GM23248 (cell line): ENCODE measurements around the gene LRRC37A3. TPM values are rescaled to one million over a fixed set of nuclear protein-coding genes. Genes with fewer than 3 reads are reported as not detected.
"Not testable (repeated sequence)": the region's sequence is repeated elsewhere in the genome, so short reads cannot be mapped to it uniquely, and the experiment has no call there.

Experiments
- DNase-seq: peaks from one replicate; pipeline ENCODE4 v3.0.0-alpha.2; 2015
- H2AFZ ChIP-seq: fragments of 200-600 bp; sonication (generic); 2 replicates; pipeline ENCODE4 v1.6.1; 2016; ENCODE audit warnings: antibody characterized with exemption
- H3F3A ChIP-seq: fragments of 200-600 bp; sonication (generic); 2 replicates; pipeline ENCODE4 v1.6.1; 2016; ENCODE audit warnings: mild to moderate bottlenecking, antibody characterized with exemption, mixed run types; ENCODE audit not compliant: insufficient read depth
- H3K27ac ChIP-seq: fragments of 200-600 bp; sonication (generic); 2 replicates; pipeline ENCODE4 v1.5.1; 2016; ENCODE audit warnings: mild to moderate bottlenecking
- H3K27me3 ChIP-seq: fragments of 200-600 bp; sonication (generic); replicated peaks from 2 replicates; pipeline ENCODE4 v1.6.1; 2016; ENCODE audit warnings: mild to moderate bottlenecking; ENCODE audit not compliant: insufficient read depth
- H3K36me3 ChIP-seq: fragments of 200-600 bp; sonication (generic); 2 replicates; pipeline ENCODE4 v1.6.1; 2016; ENCODE audit warnings: low read depth, mild to moderate bottlenecking
- H3K4me1 ChIP-seq: fragments of 200-600 bp; sonication (generic); 2 replicates; pipeline ENCODE4 v1.6.1; 2016; ENCODE audit warnings: mild to moderate bottlenecking; ENCODE audit not compliant: insufficient read depth
- H3K4me2 ChIP-seq: fragments of 200-600 bp; sonication (generic); one replicate; pipeline ENCODE4 v1.6.1; 2016; ENCODE audit warnings: mild to moderate bottlenecking; ENCODE audit not compliant: unreplicated experiment
- H3K4me3 ChIP-seq: fragments of 200-600 bp; sonication (generic); 2 replicates; pipeline ENCODE4 v1.5.1; 2016; ENCODE audit warnings: mild to moderate bottlenecking
- H3K79me2 ChIP-seq: fragments of 200-600 bp; sonication (generic); 2 replicates; pipeline ENCODE4 v1.6.1; 2016; ENCODE audit warnings: mild to moderate bottlenecking; ENCODE audit not compliant: insufficient read depth
- H3K9ac ChIP-seq: fragments of 200-600 bp; sonication (generic); 2 replicates; pipeline ENCODE4 v1.6.1; 2016; ENCODE audit warnings: mild to moderate bottlenecking
- H3K9me2 ChIP-seq: fragments of 200-600 bp; sonication (generic); 2 replicates; pipeline ENCODE4 v1.6.1; 2016; ENCODE audit warnings: mixed run types, mild to moderate bottlenecking, moderate library complexity; ENCODE audit not compliant: insufficient read depth
- H3K9me3 ChIP-seq: fragments of 200-600 bp; sonication (generic); one replicate; pipeline ENCODE4 v1.6.1; 2017; ENCODE audit warnings: low read depth
- H4K20me1 ChIP-seq: fragments of 200-600 bp; sonication (generic); 2 replicates; pipeline ENCODE4 v1.6.0; 2016; ENCODE audit not compliant: insufficient read depth
- WGBS, 2 experiments: methylation state at CpG; one replicate each; pipeline ENCODE4 v1.1.6; 2015 to 2017; ENCODE audit warnings: low lambda C conversion rate in 2 of 2, low coverage in 1 of 2; ENCODE audit errors: missing lambda C conversion rate in 2 of 2; 5-methylcytosine and 5-hydroxymethylcytosine counted together
- in situ Hi-C: fragments of 300-500 bp; cut with MboI; formaldehyde crosslinking; loops from 2 replicates; pipeline ENCODE4 v1.15.0; 2020
- polyA plus RNA-seq: library from polyadenylated mRNA; unstranded; fragments of >200 nt; fragmentation: Nextera tagmentation; extraction: Ambion mirVana; gene quantifications from 2 replicates; pipeline ENCODE4 v1.2.1, GENCODE V29; 2016
- total RNA-seq: library from RNA; depleted of rRNA; stranded (reverse); fragments of >200 nt; shearing (Covaris generic); gene quantifications from 2 replicates; pipeline ENCODE4 v1.2.3, GENCODE V29; 2014

Gene LRRC37A3
- total and polyA plus RNA-seq, 2 experiments from 2014 or later = 3.1 to 5.7 TPM

DNA sequence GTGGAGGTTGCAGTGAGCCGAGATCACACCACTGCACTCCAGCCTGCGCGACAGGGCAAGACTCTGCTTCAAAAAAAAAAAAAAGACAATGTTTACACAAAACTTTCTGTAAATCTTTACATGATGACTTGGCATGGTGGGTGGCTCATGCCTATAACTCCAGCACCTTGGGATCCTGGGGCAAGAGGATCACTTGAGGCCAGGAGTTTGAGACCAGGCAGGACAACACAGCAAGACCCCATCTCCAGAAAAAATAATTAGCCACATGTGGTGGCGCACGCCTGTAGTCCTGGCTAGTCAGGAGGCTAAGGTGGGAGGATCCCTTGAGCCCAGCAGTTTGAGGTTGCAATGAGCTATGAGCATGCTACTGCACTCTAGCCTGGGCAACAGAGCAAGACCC lies 15.2 kb downstream of the LRRC37A3 start:
- H3K27me3 ChIP-seq, H3K4me1 ChIP-seq, in situ Hi-C loops, H4K20me1 ChIP-seq, H3K36me3 ChIP-seq, H3K4me2 ChIP-seq, H3K27ac ChIP-seq, H3K9me3 ChIP-seq, H3K79me2 ChIP-seq, H2AFZ ChIP-seq, H3K9ac ChIP-seq, H3F3A ChIP-seq, H3K9me2 ChIP-seq, H3K4me3 ChIP-seq, DNase-seq: not testable (repeated sequence)
- 99 to 100% methylated on average over 2 to 4 of the region's 5 CpGs for WGBS, 2 experiments

DNA sequence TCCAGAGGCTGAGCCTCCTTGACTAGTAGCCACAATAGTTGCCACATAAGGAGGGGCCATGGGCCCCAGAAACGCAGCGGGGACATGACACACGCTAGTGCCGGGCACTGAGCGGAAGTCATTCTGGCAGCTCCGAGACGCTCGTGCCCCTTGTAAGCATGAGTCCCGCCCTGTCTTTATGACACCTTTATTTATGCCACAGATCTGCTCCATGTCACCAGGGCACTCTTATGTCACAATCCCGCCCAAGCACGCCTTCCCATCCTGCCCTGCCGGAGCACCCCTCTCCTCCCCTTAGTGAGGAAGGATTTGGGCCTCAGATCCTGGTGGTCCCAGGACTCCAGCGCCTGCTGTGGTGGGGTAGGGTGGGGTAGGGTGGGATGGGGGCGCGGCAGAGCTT lies 22.1 kb downstream of the LRRC37A3 start:
- H3K27me3 ChIP-seq, H3K4me2 ChIP-seq, H3K4me3 ChIP-seq, H3K79me2 ChIP-seq, H3K9me2 ChIP-seq, H3K4me1 ChIP-seq, H3K27ac ChIP-seq, H3K9me3 ChIP-seq, H3K9ac ChIP-seq, H3F3A ChIP-seq, in situ Hi-C loops, H2AFZ ChIP-seq, DNase-seq, H3K36me3 ChIP-seq, H4K20me1 ChIP-seq: not testable (repeated sequence)
- 89 to 92% methylated on average over 15 of the region's 15 CpGs for WGBS, 2 experiments

DNA sequence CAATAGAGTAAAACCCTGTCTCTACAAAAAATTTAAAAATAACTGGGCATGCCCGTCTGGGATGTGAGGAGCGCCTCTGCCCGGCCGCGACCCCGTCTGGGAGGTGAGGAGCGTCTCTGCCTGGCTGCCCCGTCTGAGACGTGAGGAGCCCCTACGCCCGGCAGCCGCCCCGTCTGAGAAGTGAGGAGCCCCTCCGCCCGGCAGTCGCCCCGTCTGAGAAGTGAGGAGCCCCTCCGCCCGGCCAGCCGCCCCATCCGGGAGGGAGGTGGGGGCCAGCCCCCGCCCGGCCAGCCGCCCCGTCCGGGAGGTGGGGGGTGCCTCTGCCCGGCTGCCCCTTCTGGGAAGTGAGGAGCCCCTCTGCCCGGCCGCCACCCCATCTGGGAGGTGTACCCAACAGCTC lies 45.1 kb downstream of the LRRC37A3 start:
- not testable (repeated sequence) for H3K27ac ChIP-seq, DNase-seq, H3K27me3 ChIP-seq, H3K4me2 ChIP-seq, H3F3A ChIP-seq, H3K9ac ChIP-seq, H2AFZ ChIP-seq, H3K4me1 ChIP-seq, H3K9me3 ChIP-seq, H4K20me1 ChIP-seq, H3K79me2 ChIP-seq, H3K4me3 ChIP-seq, H3K9me2 ChIP-seq, H3K36me3 ChIP-seq
- WGBS, 2 experiments = 90 to 93% methylated on average over 13 to 23 of the region's 29 CpGs
- in situ Hi-C loops = loop anchor here (25.0 kb wide), 1 partner anchor 88 kb away; no protein-coding TSS in a partner anchor

DNA sequence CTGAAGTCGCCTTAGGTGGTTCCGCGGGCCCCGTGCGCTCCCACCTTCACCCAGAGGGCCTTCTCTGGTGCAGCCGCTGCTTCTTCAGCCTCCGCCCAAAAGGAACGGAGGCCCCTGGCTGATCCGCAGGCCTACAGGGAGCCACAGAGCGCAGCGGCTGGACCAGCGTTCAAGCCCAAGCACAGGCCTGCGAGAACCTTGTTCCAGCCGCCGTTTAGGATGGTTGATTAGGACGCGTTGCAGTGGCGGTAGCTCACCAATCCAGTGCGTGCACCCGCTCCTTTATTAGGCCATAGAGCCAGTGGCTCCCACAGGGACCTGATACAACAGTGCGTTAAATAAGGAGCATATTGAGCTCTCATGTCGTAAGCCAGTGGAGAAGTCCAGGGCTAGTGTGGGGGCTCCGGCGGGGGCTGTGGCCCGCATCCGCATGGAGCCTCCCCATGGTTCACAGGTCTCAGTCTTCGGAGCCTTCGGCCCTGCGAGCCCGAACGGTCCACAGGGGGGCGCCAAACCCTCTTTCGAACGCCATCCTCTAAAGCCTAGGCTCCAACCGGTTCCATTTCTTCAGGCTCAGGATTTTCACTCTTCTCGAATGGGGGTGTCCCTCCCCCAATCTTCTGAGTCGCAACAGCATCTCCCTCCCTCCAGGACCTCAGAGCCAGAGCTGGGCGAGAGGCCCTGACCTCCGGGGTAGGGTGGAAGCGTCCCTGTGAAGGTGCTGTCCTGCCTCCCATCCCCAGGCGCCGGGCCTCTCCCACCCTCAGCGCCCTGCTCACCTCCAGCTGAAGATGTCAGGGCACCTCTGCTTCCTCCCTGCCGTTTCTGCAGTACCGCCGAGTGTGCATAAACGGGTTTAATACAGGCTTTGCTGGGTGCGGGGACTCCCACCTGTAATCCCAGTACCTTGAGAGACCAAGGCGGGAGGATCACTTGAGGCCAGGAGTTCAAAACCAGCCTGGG lies 71.5 kb downstream of the LRRC37A3 start:
- H3K79me2 ChIP-seq, H3K27me3 ChIP-seq, in situ Hi-C loops, H3K4me1 ChIP-seq, H3K9me2 ChIP-seq, H4K20me1 ChIP-seq, H3F3A ChIP-seq, H3K4me2 ChIP-seq, H3K27ac ChIP-seq, H3K9ac ChIP-seq, H3K4me3 ChIP-seq, H3K9me3 ChIP-seq, H2AFZ ChIP-seq, H3K36me3 ChIP-seq: not testable (repeated sequence)
- WGBS, 2 experiments = 60 to 62% methylated on average over 46 to 49 of the region's 49 CpGs
- peak; percentile 48 for DNase-seq

DNA sequence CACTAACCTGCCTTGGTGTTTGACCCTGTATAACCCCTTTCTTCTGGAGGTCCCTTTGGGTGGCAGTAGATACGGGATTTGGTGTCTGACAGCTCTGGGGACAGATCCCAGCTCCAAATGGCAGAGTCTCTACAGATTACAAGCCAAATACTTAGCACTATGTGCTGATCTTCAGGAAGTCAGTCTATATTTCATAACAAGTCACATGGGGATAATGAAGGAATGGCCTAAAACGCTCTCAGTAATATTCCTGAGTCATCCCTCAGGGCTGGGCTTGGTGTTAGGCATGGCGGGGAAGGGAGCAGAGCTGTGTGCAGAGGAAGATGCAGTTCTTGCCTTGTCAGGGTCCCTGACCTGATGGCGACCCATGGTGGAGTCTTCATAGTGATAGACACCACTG lies 72.4 kb downstream of the LRRC37A3 start:
- H3K9me3 ChIP-seq, H2AFZ ChIP-seq, H3K9ac ChIP-seq, H3K79me2 ChIP-seq, H3K36me3 ChIP-seq, H3K9me2 ChIP-seq, H3K27ac ChIP-seq, H3K4me1 ChIP-seq, H3K27me3 ChIP-seq, H3F3A ChIP-seq, H3K4me3 ChIP-seq, in situ Hi-C loops, H3K4me2 ChIP-seq, H4K20me1 ChIP-seq: not testable (repeated sequence)
- DNase-seq = peak; percentile 53
- 39 to 45% methylated on average over 3 of the region's 4 CpGs for WGBS, 2 experiments

DNA sequence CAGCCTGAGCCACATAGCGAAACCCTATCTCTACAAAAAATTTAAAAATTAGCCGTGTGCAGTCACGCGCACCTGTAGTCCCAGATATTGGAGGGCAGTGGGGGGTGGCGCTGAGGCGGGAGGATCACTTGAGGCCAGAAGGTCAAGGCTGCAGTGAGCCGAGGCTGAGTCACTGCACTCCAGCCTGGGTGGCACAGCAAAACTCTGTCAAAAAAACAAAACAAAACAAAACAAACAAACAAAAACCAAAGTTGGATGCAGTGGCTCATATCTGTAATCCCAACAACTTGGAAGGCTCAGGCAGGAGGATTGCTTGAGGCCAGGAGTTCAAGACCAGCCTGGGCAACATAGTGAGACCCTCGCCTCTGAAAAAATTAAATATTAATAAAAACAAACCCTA lies 75.4 kb downstream of the LRRC37A3 start:
- H3K9me3 ChIP-seq, H3K27ac ChIP-seq, H3K36me3 ChIP-seq, H3K27me3 ChIP-seq, H3F3A ChIP-seq, H3K4me3 ChIP-seq, H2AFZ ChIP-seq, H3K79me2 ChIP-seq, in situ Hi-C loops, H3K4me2 ChIP-seq, H3K4me1 ChIP-seq, H4K20me1 ChIP-seq, H3K9ac ChIP-seq, DNase-seq, H3K9me2 ChIP-seq: not testable (repeated sequence)
- 81 to 85% methylated on average over 8 of the region's 8 CpGs for WGBS, 2 experiments

DNA sequence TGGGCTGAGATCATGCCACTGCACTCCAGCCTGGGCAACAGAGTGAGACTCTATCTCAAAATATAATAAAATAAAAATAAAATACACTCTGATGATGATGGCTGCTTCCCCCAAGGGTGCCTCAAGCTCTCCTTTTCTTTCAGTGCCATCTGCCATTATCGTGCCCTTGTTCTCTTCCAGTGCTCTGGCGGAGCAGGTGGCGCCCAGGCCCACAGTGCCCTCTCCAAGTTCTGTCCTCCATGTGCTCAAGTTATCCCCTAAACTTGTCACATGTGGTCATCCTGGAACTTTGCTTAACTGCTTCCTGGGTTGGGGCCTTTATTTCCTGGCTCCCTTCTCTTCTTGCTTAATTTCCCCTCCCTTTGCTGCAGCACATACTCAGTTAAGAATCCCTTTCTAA lies 76.4 kb downstream of the LRRC37A3 start:
- H3K4me1 ChIP-seq, H3K4me2 ChIP-seq, H4K20me1 ChIP-seq, H3K27ac ChIP-seq, H3F3A ChIP-seq, DNase-seq, H3K9me2 ChIP-seq, H2AFZ ChIP-seq, H3K9me3 ChIP-seq, H3K36me3 ChIP-seq, in situ Hi-C loops, H3K27me3 ChIP-seq, H3K9ac ChIP-seq, H3K79me2 ChIP-seq, H3K4me3 ChIP-seq: not testable (repeated sequence)
- WGBS, 2 experiments = 71 to 78% methylated on average over 3 of the region's 3 CpGs
